K562 (cell line): ENCODE measurements around the gene CCNI. TPM values are rescaled to one million over a fixed set of nuclear protein-coding genes. Genes with fewer than 3 reads are reported as not detected.

Experiments used
- ATAC-seq: fragments of 200-7000 bp; cut with Tn5 transposase; 3 replicates; pipeline ENCODE4 v1.9.1; 2020; ENCODE audit warnings: moderate library complexity
- BruUV-seq: library from RNA; stranded (reverse); fragments of 400-500 nt; replicated peaks from 2 replicates; lab custom pipeline; 2021; lab: Mats Ljungman, UMichigan
- CTCF ChIA-PET: fragments of 300-600 bp; formaldehyde crosslinking; extraction: SDS; loops from one replicate; lab custom pipeline; 2021; ENCODE audit warnings: low intra/inter-chr PET ratio; lab: Yijun Ruan, JAX
- POLR2A ChIA-PET: fragments of 300-600, 350-650 bp; sonication (Branson Sonifier 250); formaldehyde crosslinking; extraction: SDS; loops from one replicate; lab custom pipeline; 2021; ENCODE audit warnings: antibody characterized with exemption, inconsistent platforms; lab: Yijun Ruan, JAX
- DNase-seq, 4 experiments: peaks; one replicate each; pipeline versions ENCODE4 v3.0.0 to v3.0.0-alpha.2; 2011 to 2018; ENCODE audit warnings: low spot score in 3 of 4, mixed read lengths in 3 of 4; ENCODE audit errors: extremely low read depth in 1 of 4
- FAIRE-seq: peaks from 2 replicates; lab custom pipeline; 2011; peaks lifted over from hg19 to GRCh38; lab: Jason Lieb, UNC
- H2AFZ ChIP-seq: 2 replicates; pipeline ENCODE4 v1.6.0; 2011; ENCODE audit warnings: low read depth, low read length, control low read depth, inconsistent platforms
- H3K27ac ChIP-seq: fragments of 200-600 bp; 3 replicates; pipeline ENCODE4 v1.8.0; 2011; ENCODE audit warnings: low read depth, mild to moderate bottlenecking, control low read depth, inconsistent platforms, low read length, moderate library complexity, mixed read lengths; ENCODE audit errors: extremely low read depth
- H3K27me3 ChIP-seq, 2 experiments: fragments of 300-600 bp in 1 of 2; 2 replicates in 1 of 2; 3 replicates in 1 of 2; pipeline versions ENCODE4 v1.6.0 to v1.8.0; 2011; ENCODE audit warnings: inconsistent platforms in 2 of 2, low read length in 2 of 2, mild to moderate bottlenecking in 1 of 2, mixed read lengths in 1 of 2, moderate library complexity in 1 of 2; ENCODE audit not compliant: control insufficient read depth in 2 of 2, insufficient read depth in 2 of 2
- H3K36me3 ChIP-seq: fragments of 300-600 bp; 3 replicates; pipeline ENCODE4 v1.8.0; 2011; ENCODE audit warnings: mild to moderate bottlenecking, low read length, inconsistent platforms; ENCODE audit not compliant: control insufficient read depth, insufficient read depth
- H3K4me1 ChIP-seq, 2 experiments: fragments of 200-600 bp in 1 of 2; replicated peaks in 1 of 2; 2 replicates in 1 of 2; 3 replicates in 1 of 2; pipeline versions ENCODE4 v1.5.1 to v1.8.0; 2011; ENCODE audit warnings: inconsistent platforms in 2 of 2, low read length in 2 of 2, mild to moderate bottlenecking in 1 of 2, mixed read lengths in 1 of 2, moderate library complexity in 1 of 2; ENCODE audit not compliant: control insufficient read depth in 2 of 2, insufficient read depth in 2 of 2
- H3K4me2 ChIP-seq: 2 replicates; pipeline ENCODE4 v1.6.1; 2011; ENCODE audit warnings: low read length, control low read depth, inconsistent platforms, mixed read lengths; ENCODE audit not compliant: insufficient read depth
- H3K4me3 ChIP-seq: fragments of 200-600 bp; sonication (generic), shearing (Covaris generic); 2 replicates; pipeline ENCODE4 v1.5.1; 2016; ENCODE audit warnings: control low read depth, inconsistent platforms
- H3K79me2 ChIP-seq: fragments of 200-600 bp; 3 replicates; pipeline ENCODE4 v1.8.0; 2011; ENCODE audit warnings: low read length, inconsistent platforms; ENCODE audit not compliant: control insufficient read depth, insufficient read depth
- H3K9ac ChIP-seq, 2 experiments: 2 replicates each; pipeline versions ENCODE4 v1.6.0 to v1.6.1; 2011; ENCODE audit warnings: low read depth in 2 of 2, low read length in 2 of 2, control low read depth in 1 of 2, inconsistent platforms in 1 of 2, mild to moderate bottlenecking in 1 of 2, mixed read lengths in 1 of 2; ENCODE audit not compliant: insufficient read depth in 1 of 2
- H3K9me1 ChIP-seq: one replicate; pipeline ENCODE4 v1.6.0; 2011; ENCODE audit warnings: inconsistent platforms, mild to moderate bottlenecking, low read length, moderate library complexity; ENCODE audit not compliant: control insufficient read depth, insufficient read depth
- H3K9me3 ChIP-seq: replicated peaks from 2 replicates; pipeline ENCODE4 v1.5.1; 2011; ENCODE audit warnings: low read depth, low read length, inconsistent platforms; ENCODE audit not compliant: control insufficient read depth, insufficient read depth
- H4K20me1 ChIP-seq: replicated peaks from 2 replicates; pipeline ENCODE4 v1.6.1; 2011; ENCODE audit warnings: low read length, inconsistent platforms, mixed read lengths; ENCODE audit not compliant: control insufficient read depth, insufficient read depth
- ARID1B ChIP-seq: fragments of 450-650 bp; IDR thresholded peaks from 2 replicates; pipeline ENCODE4 v1.6.1; 2016; ENCODE audit warnings: antibody characterized with exemption, mild to moderate bottlenecking, inconsistent platforms
- BACH1 ChIP-seq: fragments of 200-800 bp; sonication (Bioruptor generic); IDR thresholded peaks from 2 replicates; pipeline ENCODE4 v1.6.1; 2016; ENCODE audit warnings: missing genetic modification characterization, missing compliant biosample characterization
- BRF1 ChIP-seq: IDR thresholded peaks from 3 replicates; pipeline ENCODE4 v1.6.1; 2011; ENCODE audit warnings: borderline replicate concordance, mild to moderate bottlenecking; ENCODE audit not compliant: insufficient read length; ENCODE audit errors: extremely low read depth
- TRIM28 ChIP-seq: fragments of 450-650 bp; IDR thresholded peaks from 2 replicates; pipeline ENCODE4 v1.6.1; 2017
- ZBTB1 ChIP-seq: sonication (generic); formaldehyde crosslinking; IDR thresholded peaks from 2 replicates; pipeline ENCODE4 v1.8.1; 2023; ENCODE audit warnings: missing genetic modification reagents, low read depth, mild to moderate bottlenecking, borderline replicate concordance
- ZNF12 ChIP-seq: sonication (generic); formaldehyde crosslinking; IDR thresholded peaks from 2 replicates; pipeline ENCODE4 v1.4.0; 2020; ENCODE audit warnings: mild to moderate bottlenecking, missing genetic modification reagents
- ZNF431 ChIP-seq: sonication (generic); formaldehyde crosslinking; IDR thresholded peaks from 2 replicates; pipeline ENCODE4 v1.8.0; 2022; ENCODE audit warnings: mild to moderate bottlenecking, missing genetic modification reagents
- ZNF57 ChIP-seq: fragments of 450-650 bp; formaldehyde crosslinking; IDR thresholded peaks from 2 replicates; pipeline ENCODE4 v1.4.0; 2020; ENCODE audit warnings: mild to moderate bottlenecking, moderate library complexity
- WGBS: fragments of 100-300 bp; shearing (Covaris generic); methylation state at CpG from one replicate; pipeline ENCODE4 v1.1.6; 2016; ENCODE audit warnings: low coverage, mixed read lengths; ENCODE audit not compliant: insufficient coverage; ENCODE audit errors: missing lambda C conversion rate; 5-methylcytosine and 5-hydroxymethylcytosine counted together
- in situ Hi-C: fragments of 300-500 bp; cut with MboI; formaldehyde crosslinking; loops from 4 replicates; pipeline ENCODE4 v1.15.0; 2018; ENCODE audit warnings: inconsistent platforms, mixed read lengths
- intact Hi-C: fragments of 100-400 bp; cut with micrococcal nuclease; formaldehyde crosslinking; loops from 2 replicates; pipeline ENCODE4 v1.14.2; 2022
- polyA plus RNA-seq, 8 experiments: library from polyadenylated mRNA; depleted of rRNA in 4 of 8; stranded (reverse) in 5 of 8; unstranded in 3 of 8; fragments of >200 nt; fragmentation: Nextera tagmentation in 2 of 8; fragmentation: Illumina TruSeq in 1 of 8; extraction: Ambion mirVana in 2 of 8; extraction: Trizol in 1 of 8; gene quantifications; 2 replicates each; pipeline versions ENCODE4 v1.2.1 to v1.2.3, GENCODE V29; 2011 to 2014; ENCODE audit warnings: inconsistent platforms in 1 of 8, missing spikeins in 1 of 8
- total RNA-seq, 7 experiments: library from RNA; depleted of rRNA in 6 of 7; stranded (reverse); fragments of >200 nt in 6 of 7; fragmentation: Illumina TruSeq in 2 of 7; extraction: Trizol in 2 of 7; gene quantifications; 2 replicates each; pipeline versions ENCODE4 v1.2.1 to v1.2.3, GENCODE V29; 2011 to 2021; ENCODE audit warnings: low replicate concordance in 1 of 7
- TF ChIP-seq, protein P1 (sequence below): sonication (generic); formaldehyde crosslinking; IDR thresholded peaks from 2 replicates; pipeline ENCODE4 v1.8.0; 2023; ENCODE audit warnings: missing genetic modification reagents, mild to moderate bottlenecking, borderline replicate concordance
- TF ChIP-seq, protein P2 (sequence below): sonication (generic); formaldehyde crosslinking; IDR thresholded peaks from 2 replicates; pipeline ENCODE4 v1.8.1; 2023; ENCODE audit warnings: mild to moderate bottlenecking, missing genetic modification reagents
- TF ChIP-seq, protein P3 (sequence below): sonication (generic); formaldehyde crosslinking; IDR thresholded peaks from 2 replicates; pipeline ENCODE4 v1.8.0; 2022; ENCODE audit warnings: missing genetic modification reagents, mild to moderate bottlenecking, borderline replicate concordance

CCNI gene
- total and polyA plus RNA-seq, 9 of the 15 experiments (the other 6 are each of a cell fraction or from before 2014, with no cell fraction given) = 43.3 to 159 (median 98.5) TPM

- TF ChIP-seq, protein P1, sequence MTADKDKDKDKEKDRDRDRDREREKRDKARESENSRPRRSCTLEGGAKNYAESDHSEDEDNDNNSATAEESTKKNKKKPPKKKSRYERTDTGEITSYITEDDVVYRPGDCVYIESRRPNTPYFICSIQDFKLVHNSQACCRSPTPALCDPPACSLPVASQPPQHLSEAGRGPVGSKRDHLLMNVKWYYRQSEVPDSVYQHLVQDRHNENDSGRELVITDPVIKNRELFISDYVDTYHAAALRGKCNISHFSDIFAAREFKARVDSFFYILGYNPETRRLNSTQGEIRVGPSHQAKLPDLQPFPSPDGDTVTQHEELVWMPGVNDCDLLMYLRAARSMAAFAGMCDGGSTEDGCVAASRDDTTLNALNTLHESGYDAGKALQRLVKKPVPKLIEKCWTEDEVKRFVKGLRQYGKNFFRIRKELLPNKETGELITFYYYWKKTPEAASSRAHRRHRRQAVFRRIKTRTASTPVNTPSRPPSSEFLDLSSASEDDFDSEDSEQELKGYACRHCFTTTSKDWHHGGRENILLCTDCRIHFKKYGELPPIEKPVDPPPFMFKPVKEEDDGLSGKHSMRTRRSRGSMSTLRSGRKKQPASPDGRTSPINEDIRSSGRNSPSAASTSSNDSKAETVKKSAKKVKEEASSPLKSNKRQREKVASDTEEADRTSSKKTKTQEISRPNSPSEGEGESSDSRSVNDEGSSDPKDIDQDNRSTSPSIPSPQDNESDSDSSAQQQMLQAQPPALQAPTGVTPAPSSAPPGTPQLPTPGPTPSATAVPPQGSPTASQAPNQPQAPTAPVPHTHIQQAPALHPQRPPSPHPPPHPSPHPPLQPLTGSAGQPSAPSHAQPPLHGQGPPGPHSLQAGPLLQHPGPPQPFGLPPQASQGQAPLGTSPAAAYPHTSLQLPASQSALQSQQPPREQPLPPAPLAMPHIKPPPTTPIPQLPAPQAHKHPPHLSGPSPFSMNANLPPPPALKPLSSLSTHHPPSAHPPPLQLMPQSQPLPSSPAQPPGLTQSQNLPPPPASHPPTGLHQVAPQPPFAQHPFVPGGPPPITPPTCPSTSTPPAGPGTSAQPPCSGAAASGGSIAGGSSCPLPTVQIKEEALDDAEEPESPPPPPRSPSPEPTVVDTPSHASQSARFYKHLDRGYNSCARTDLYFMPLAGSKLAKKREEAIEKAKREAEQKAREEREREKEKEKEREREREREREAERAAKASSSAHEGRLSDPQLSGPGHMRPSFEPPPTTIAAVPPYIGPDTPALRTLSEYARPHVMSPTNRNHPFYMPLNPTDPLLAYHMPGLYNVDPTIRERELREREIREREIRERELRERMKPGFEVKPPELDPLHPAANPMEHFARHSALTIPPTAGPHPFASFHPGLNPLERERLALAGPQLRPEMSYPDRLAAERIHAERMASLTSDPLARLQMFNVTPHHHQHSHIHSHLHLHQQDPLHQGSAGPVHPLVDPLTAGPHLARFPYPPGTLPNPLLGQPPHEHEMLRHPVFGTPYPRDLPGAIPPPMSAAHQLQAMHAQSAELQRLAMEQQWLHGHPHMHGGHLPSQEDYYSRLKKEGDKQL (CRISPR knock-in tag) = no peak
- no peak for TF ChIP-seq BRF1
These were observed 73.3 kb downstream of the CCNI start (continued) for GRCh38 chr4:77002321-77003107.

DNA sequence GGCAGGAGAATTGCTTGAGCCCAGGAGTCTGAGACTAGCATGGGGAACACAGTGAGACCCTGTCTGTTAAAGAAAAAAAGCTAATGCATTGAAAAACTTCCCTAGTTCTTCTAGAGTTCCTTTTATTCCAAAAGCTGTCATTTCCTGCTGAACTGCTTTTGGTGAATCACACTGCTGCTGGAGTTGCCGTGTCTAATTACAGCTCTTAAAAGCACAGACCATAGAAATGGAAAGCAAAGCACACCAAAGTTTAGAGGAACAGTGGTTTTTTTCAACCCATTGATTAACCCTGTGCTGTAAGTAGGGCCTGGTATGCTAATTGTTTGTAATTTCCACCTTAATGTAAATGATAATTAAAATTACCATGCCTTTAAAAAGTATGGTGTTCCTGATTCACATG lies 73.9 kb downstream of the CCNI start:
- H3K27ac ChIP-seq = no peak overlapping the region
- H3K4me3 ChIP-seq = no peak overlapping the region
- H3K36me3 ChIP-seq = peaks cover 76% of the 10 kb centered on the region; the same call in 2 of the 3 replicates
- H2AFZ ChIP-seq = no peak overlapping the region
- no peaks in the 10 kb centered on the region for H3K79me2 ChIP-seq
- no peak overlapping the region for H3K4me2 ChIP-seq
- no TSS peak for BruUV-seq
- H3K9me1 ChIP-seq = no peaks in the 10 kb centered on the region
- DNase-seq (no peak), ATAC-seq (no peak), FAIRE-seq (no peak)
- 67% methylated on average over 1 of the region's 1 CpG for WGBS
- H3K9ac ChIP-seq = no peak overlapping the region
- ChIA-PET POLR2A (no interaction called here), CTCF (no interaction called here)
- intact Hi-C loops (no loop called here), in situ Hi-C loops (no loop called here)
- no peaks in the 10 kb centered on the region for H3K4me1 ChIP-seq
- no peaks in the 10 kb centered on the region for H4K20me1 ChIP-seq
- H3K27me3 ChIP-seq = no peaks in the 10 kb centered on the region
- no peaks in the 10 kb centered on the region for H3K9me3 ChIP-seq
- TF ChIP-seq TRIM28 (no peak), ARID1B (no peak), ZNF57 (CRISPR knock-in tag) (no peak), ZNF431 (CRISPR knock-in tag) (no peak), ZNF12 (no peak), ZBTB1 (CRISPR knock-in tag) (no peak), BACH1 (tag) (no peak)
- TF ChIP-seq, protein P2, sequence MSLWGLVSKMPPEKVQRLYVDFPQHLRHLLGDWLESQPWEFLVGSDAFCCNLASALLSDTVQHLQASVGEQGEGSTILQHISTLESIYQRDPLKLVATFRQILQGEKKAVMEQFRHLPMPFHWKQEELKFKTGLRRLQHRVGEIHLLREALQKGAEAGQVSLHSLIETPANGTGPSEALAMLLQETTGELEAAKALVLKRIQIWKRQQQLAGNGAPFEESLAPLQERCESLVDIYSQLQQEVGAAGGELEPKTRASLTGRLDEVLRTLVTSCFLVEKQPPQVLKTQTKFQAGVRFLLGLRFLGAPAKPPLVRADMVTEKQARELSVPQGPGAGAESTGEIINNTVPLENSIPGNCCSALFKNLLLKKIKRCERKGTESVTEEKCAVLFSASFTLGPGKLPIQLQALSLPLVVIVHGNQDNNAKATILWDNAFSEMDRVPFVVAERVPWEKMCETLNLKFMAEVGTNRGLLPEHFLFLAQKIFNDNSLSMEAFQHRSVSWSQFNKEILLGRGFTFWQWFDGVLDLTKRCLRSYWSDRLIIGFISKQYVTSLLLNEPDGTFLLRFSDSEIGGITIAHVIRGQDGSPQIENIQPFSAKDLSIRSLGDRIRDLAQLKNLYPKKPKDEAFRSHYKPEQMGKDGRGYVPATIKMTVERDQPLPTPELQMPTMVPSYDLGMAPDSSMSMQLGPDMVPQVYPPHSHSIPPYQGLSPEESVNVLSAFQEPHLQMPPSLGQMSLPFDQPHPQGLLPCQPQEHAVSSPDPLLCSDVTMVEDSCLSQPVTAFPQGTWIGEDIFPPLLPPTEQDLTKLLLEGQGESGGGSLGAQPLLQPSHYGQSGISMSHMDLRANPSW (CRISPR knock-in tag) = no peak
- TF ChIP-seq, protein P3, sequence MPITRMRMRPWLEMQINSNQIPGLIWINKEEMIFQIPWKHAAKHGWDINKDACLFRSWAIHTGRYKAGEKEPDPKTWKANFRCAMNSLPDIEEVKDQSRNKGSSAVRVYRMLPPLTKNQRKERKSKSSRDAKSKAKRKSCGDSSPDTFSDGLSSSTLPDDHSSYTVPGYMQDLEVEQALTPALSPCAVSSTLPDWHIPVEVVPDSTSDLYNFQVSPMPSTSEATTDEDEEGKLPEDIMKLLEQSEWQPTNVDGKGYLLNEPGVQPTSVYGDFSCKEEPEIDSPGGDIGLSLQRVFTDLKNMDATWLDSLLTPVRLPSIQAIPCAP (CRISPR knock-in tag) = no peak
